HL-60 (cell line): ENCODE data around the gene CRMP1.

Experiments
- DNase-seq, 2 experiments: peaks; one replicate each; pipeline ENCODE4 v3.0.0-alpha.2; 2010 to 2020; ENCODE audit warnings: low read depth in 1 of 2, low spot score in 1 of 2
- H3K27ac ChIP-seq: fragments of 250-450 bp; sonication (Bioruptor Pico); replicated peaks from 2 replicates; pipeline ENCODE4 v1.5.1; 2020; ENCODE audit warnings: mild to moderate bottlenecking, moderate library complexity
- H3K27me3 ChIP-seq: fragments of 250-450 bp; sonication (Bioruptor Pico); 2 replicates; pipeline ENCODE4 v1.5.1; 2021; ENCODE audit warnings: mild to moderate bottlenecking, moderate library complexity; ENCODE audit not compliant: insufficient read depth, poor library complexity, severe bottlenecking
- H3K4me3 ChIP-seq: replicated peaks from 2 replicates; pipeline ENCODE4 v1.5.1; 2011; ENCODE audit warnings: mild to moderate bottlenecking, control low read depth, low read length; ENCODE audit not compliant: insufficient read depth
- CTCF ChIP-seq: IDR thresholded peaks from one replicate; pipeline ENCODE4 v1.5.1; 2011; ENCODE audit warnings: low read length, control low read depth, inconsistent platforms; ENCODE audit not compliant: insufficient read depth
- GABPA ChIP-seq: IDR thresholded peaks from 2 replicates; pipeline ENCODE4 v1.6.1; 2012; ENCODE audit warnings: low read depth
- POLR2AphosphoS5 ChIP-seq: IDR thresholded peaks from 2 replicates; pipeline ENCODE4 v1.6.1; 2012; ENCODE audit warnings: low read depth
- REST ChIP-seq: IDR thresholded peaks from 2 replicates; pipeline ENCODE4 v1.6.1; 2012; ENCODE audit warnings: low read depth; ENCODE audit not compliant: insufficient replicate concordance
- SPI1 ChIP-seq: IDR thresholded peaks from 2 replicates; pipeline ENCODE4 v1.6.1; 2012; ENCODE audit warnings: low read depth, mild to moderate bottlenecking, borderline replicate concordance

CRMP1 gene

GRCh38 chr4:5918331-5918985 is 25.6 kb upstream of the CRMP1 start:
- TF ChIP-seq GABPA (no peak), POLR2AphosphoS5 (no peak), SPI1 (no peak), REST (no peak), CTCF (no peak)
- H3K27ac ChIP-seq: no peak overlapping the region
- no peak overlapping the region for H3K4me3 ChIP-seq
- no peaks in the 10 kb centered on the region for H3K27me3 ChIP-seq
- no peak for DNase-seq

GRCh38 chr4:5917672-5918071 is 24.8 kb upstream of the CRMP1 start:
- DNase-seq: no peak

More at GRCh38 chr4:5917672-5918071, 24.8 kb upstream of the CRMP1 start:
- TF ChIP-seq SPI1 (no peak), REST (no peak), POLR2AphosphoS5 (no peak), GABPA (no peak), CTCF (no peak)
- Histone ChIP-seq H3K27ac (no peak overlapping the region), H3K27me3 (no peaks in the 10 kb centered on the region), H3K4me3 (no peak overlapping the region)
